Measurements from ENCODE around the gene COA3.

The COA3 gene

GRCh38 chr17:42751628-42752027, 46.9 kb downstream of the COA3 start:
- DNase-seq (ENCODE audit: low read depth in 2 of 2), result no peak

- no peak for DNase-seq (ENCODE audit: low read depth in 2 of 2)
Observed at GRCh38 chr17:42750739-42751344, 47.7 kb downstream of the COA3 start.

- no peak for DNase-seq (ENCODE audit: low read depth in 2 of 2)
Observed at GRCh38 chr17:42748908-42749798, 49.4 kb downstream of the COA3 start.

GRCh38 chr17:42748202-42748907, 50.1 kb downstream of the COA3 start:
- DNase-seq (ENCODE audit: low read depth in 2 of 2), result no peak
